GM23338 (cell line): ENCODE data around the gene ACTR10. TPM values are rescaled to one million over a fixed set of nuclear protein-coding genes. Genes with fewer than 3 reads are reported as not detected.

Source experiments
- CREB1 ChIP-seq: fragments of 250-450 bp; sonication (Bioruptor Pico); IDR thresholded peaks from 2 replicates; pipeline ENCODE4 v1.5.0; 2020; ENCODE audit warnings: low read depth, mild to moderate bottlenecking, moderate library complexity
- EZH2 ChIP-seq: fragments of 200-600 bp; sonication (generic); IDR thresholded peaks from one replicate; pipeline ENCODE4 v1.8.0; 2017; ENCODE audit warnings: antibody characterized with exemption, mild to moderate bottlenecking, low read depth; ENCODE audit not compliant: unreplicated experiment
- NANOG ChIP-seq: IDR thresholded peaks from 2 replicates; pipeline ENCODE4 v1.6.1; 2016; ENCODE audit warnings: antibody characterized with exemption, borderline replicate concordance
- REST ChIP-seq: IDR thresholded peaks from one replicate; pipeline ENCODE4 v1.6.1; 2018; ENCODE audit warnings: antibody characterized with exemption; ENCODE audit not compliant: unreplicated experiment
- ZNF114 ChIP-seq: fragments of 250-450 bp; sonication (Bioruptor Pico); IDR thresholded peaks from 2 replicates; pipeline ENCODE4 v1.5.0; 2020; ENCODE audit warnings: mild to moderate bottlenecking, moderate library complexity
- ZNF331 ChIP-seq: fragments of 250-450 bp; sonication (Bioruptor Pico); IDR thresholded peaks from 2 replicates; pipeline ENCODE4 v1.5.0; 2020; ENCODE audit warnings: low read depth, mild to moderate bottlenecking, moderate library complexity
- ZNF462 ChIP-seq: fragments of 250-450 bp; sonication (Bioruptor Pico); IDR thresholded peaks from 2 replicates; pipeline ENCODE4 v1.5.0; 2020; ENCODE audit warnings: mild to moderate bottlenecking, moderate library complexity
- polyA plus RNA-seq: library from polyadenylated mRNA; unstranded; fragments of >200 nt; fragmentation: Nextera tagmentation; extraction: Ambion mirVana; gene quantifications from 2 replicates; pipeline ENCODE4 v1.2.1, GENCODE V29; 2016
- total RNA-seq: library from RNA; depleted of rRNA; stranded (reverse); fragments of >200 nt; shearing (Covaris generic); gene quantifications from 2 replicates; pipeline ENCODE4 v1.2.3, GENCODE V29; 2014

ACTR10 gene
- total and polyA plus RNA-seq, 2 experiments from 2014 or later = 30.8 to 50.2 TPM

- TF ChIP-seq REST = no peak
- TF ChIP-seq ZNF331 = no peak
- TF ChIP-seq CREB1 (CRISPR knock-in tag) = no peak
- TF ChIP-seq EZH2 = no peak
- no peak for TF ChIP-seq NANOG
- TF ChIP-seq ZNF462 (CRISPR knock-in tag) = no peak
- TF ChIP-seq ZNF114 (CRISPR knock-in tag) = no peak
Measured at GRCh38 chr14:58177125-58177524, 22.8 kb upstream of the ACTR10 start (continued).
